Psoas muscle (tissue), 8 donors: ENCODE data around the gene ATP5F1D. TPM values are rescaled to one million over a fixed set of nuclear protein-coding genes. Genes with fewer than 3 reads are reported as not detected.

Experiments used
- ATAC-seq, 4 donors: fragments of 200-7000 bp; cut with Tn5 transposase; one replicate each; pipeline ENCODE4 v1.9.1; 2020; ENCODE audit warnings: moderate library complexity in 3 of 4, mild to moderate bottlenecking in 2 of 4
- DNase-seq, 2 donors: peaks; one replicate each; pipeline ENCODE4 v3.0.0-alpha.2; 2020
- H3K27ac ChIP-seq: fragments of 200-600 bp; one replicate; pipeline ENCODE4 v1.8.0; 2022
- H3K27me3 ChIP-seq, 3 donors: fragments of 200-600 bp in 1 of 3; one replicate each; pipeline versions ENCODE4 v1.6.1 to v1.8.0; 2013 to 2022; ENCODE audit warnings: low read length in 2 of 3, mild to moderate bottlenecking in 2 of 3, moderate library complexity in 1 of 3; ENCODE audit not compliant: insufficient read depth in 3 of 3
- H3K36me3 ChIP-seq, 2 donors: fragments of 200-600 bp in 1 of 2; one replicate each; pipeline versions ENCODE4 v1.6.1 to v1.8.0; 2013 to 2022; ENCODE audit warnings: low read depth in 1 of 2, mild to moderate bottlenecking in 1 of 2, moderate library complexity in 1 of 2; ENCODE audit not compliant: insufficient read depth in 1 of 2
- H3K4me1 ChIP-seq: fragments of 200-600 bp; one replicate; pipeline ENCODE4 v1.8.0; 2022
- H3K4me3 ChIP-seq: fragments of 200-600 bp; one replicate; pipeline ENCODE4 v1.8.0; 2022; ENCODE audit warnings: mild to moderate bottlenecking
- H3K9me3 ChIP-seq: fragments of 200-600 bp; one replicate; pipeline ENCODE4 v1.8.0; 2022
- CTCF ChIP-seq: fragments of 200-600 bp; IDR thresholded peaks from one replicate; pipeline ENCODE4 v1.8.0; 2022; ENCODE audit warnings: antibody characterized with exemption
- WGBS, 3 donors: extraction: QIAGEN DNeasy Blood & Tissue Kit; methylation state at CpG; one replicate each; pipeline versions ENCODE4 v1.1.6 to v1.1.7; 2013; 5-methylcytosine and 5-hydroxymethylcytosine counted together
- intact Hi-C, 2 donors: fragments of 100-400 bp; cut with DNase I; formaldehyde crosslinking; loops; one replicate each; pipeline versions ENCODE4 v1.11.0 to v1.14.2; 2022
- polyA plus RNA-seq, 3 donors: library from polyadenylated mRNA; stranded (reverse); fragments of 200-250 nt; gene quantifications; one replicate each; pipeline ENCODE4 v1.2.3, GENCODE V29; 2013
- total RNA-seq, 4 donors: library from RNA; stranded (reverse); fragmentation: NEBNext Ultra II Directional in 2 of 4; extraction: Animal tissue kit (Norgen Biotek cat#: 25700) in 2 of 4; gene quantifications; one replicate each; pipeline versions ENCODE4 v1.2.1 to v1.2.4, GENCODE V29; 2021 to 2023
- donor health status: healthy with polysubstance abuse.
- donor health status: DM: no; HTN: no; CAD: no; lungs with moderate emphysema.
- donor health status: Bipolar disorder and iron deficiency.
- donor health status: healthy.
- donor health status: DM: yes; HTN: yes; CAD: no.
- donor health status: DM: no; HTN: no; CAD: no.
- donor health status: DM: no; HTN: no; CAD: no.
- donor health status: DM: yes; HTN: yes; CAD: no.

ATP5F1D gene
- total and polyA plus RNA-seq, 7 donors = 310 to 858 (median 509) TPM

DNA sequence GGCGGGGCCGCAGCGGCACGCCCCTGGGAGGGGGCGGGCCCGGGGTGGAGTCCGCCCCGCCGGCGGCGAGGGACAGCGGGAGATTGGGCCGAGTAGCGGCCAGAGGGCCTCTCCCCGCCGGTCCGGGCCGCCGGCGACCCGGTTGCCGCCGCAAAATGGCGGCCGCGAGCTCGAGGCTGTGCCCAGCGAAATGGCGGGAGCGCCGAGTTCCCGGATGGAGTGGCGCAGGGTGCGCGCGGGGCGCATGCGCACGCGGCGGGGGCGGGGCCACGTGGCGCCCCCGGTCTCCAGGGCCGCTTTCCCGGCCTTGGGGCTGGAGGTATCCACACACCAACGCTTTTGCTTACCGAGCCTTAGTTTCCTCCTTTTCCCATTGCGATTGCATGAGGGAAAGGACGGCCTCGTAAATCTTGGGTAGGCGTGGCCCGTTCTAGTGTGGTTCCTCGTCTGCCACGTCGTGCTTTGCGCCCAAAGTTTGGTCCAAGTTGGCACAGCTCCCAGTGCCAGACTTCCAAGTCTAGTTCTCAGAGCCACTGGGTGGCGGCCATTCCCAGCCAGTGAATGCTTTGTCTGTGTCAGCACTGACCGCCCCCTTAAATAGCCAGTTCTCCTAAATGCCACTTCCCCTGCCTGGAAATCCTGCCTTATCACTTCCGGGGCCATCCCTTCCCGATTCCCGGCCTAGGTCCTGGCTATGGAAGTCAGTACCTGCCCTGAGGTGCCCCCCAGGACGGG lies 28.1 kb downstream of the ATP5F1D start:
- Histone ChIP-seq H3K36me3 (peaks cover 8 to 45% of the 10 kb centered on the region in 2 donors), H3K9me3 (no peaks in the 10 kb centered on the region), H3K27ac (peak overlapping the region; percentile 99), H3K4me3 (peak overlapping the region; percentile 87), H3K4me1 (peaks cover 72% of the 10 kb centered on the region), H3K27me3 (no peaks in the 10 kb centered on the region)
- no peak for TF ChIP-seq CTCF
- DNase-seq (peak; percentile 89 to 96), ATAC-seq (peak; percentile 42 to 55 (median 48))
- intact Hi-C loops = loop anchor here in 1 of 2 donors (10.0 kb wide), 1 partner anchor 145 kb away; no protein-coding TSS in a partner anchor
- 0 to 1% (median 1%) methylated on average over 44 to 64 of the region's 64 CpGs for WGBS, 3 donors

- peaks cover 78% of the 10 kb centered on the region for H3K4me1 ChIP-seq
- peak overlapping the region; percentile 87 for H3K4me3 ChIP-seq
- peak overlapping the region; percentile 99 for H3K27ac ChIP-seq
- TF ChIP-seq CTCF = no peak
- ATAC-seq = peak; percentile 5 to 28 (median 18)
- H3K36me3 ChIP-seq = peaks cover 8 to 51% of the 10 kb centered on the region in 2 donors
- intact Hi-C loops = loop anchor here in 1 of 2 donors (10.0 kb wide), 1 partner anchor 144 kb away; no protein-coding TSS in a partner anchor
- H3K27me3 ChIP-seq = no peaks in the 10 kb centered on the region
- peak; percentile 56 to 80 for DNase-seq
- WGBS, 3 donors = 15 to 21% (median 18%) methylated on average over 8 of the region's 8 CpGs
- H3K9me3 ChIP-seq = no peaks in the 10 kb centered on the region
Measured at GRCh38 chr19:1270213-1270853, 28.8 kb downstream of the ATP5F1D start.

GRCh38 chr19:1270854-1271527 lies 29.4 kb downstream of the ATP5F1D start:
- peaks cover 75% of the 10 kb centered on the region for H3K4me1 ChIP-seq
- TF ChIP-seq CTCF = no peak
- intact Hi-C loops = loop anchor here in 1 of 2 donors (10.0 kb wide), 1 partner anchor 144 kb away; no protein-coding TSS in a partner anchor
- ATAC-seq = no peak
- H3K9me3 ChIP-seq = no peaks in the 10 kb centered on the region
- peaks cover 8 to 51% of the 10 kb centered on the region in 2 donors for H3K36me3 ChIP-seq
- no peak for DNase-seq
- peak overlapping the region; percentile 87 for H3K4me3 ChIP-seq
- H3K27me3 ChIP-seq = no peaks in the 10 kb centered on the region
- peak overlapping the region; percentile 99 for H3K27ac ChIP-seq
- WGBS, 3 donors = 42 to 67% (median 46%) methylated on average over 25 to 26 of the region's 26 CpGs

DNA sequence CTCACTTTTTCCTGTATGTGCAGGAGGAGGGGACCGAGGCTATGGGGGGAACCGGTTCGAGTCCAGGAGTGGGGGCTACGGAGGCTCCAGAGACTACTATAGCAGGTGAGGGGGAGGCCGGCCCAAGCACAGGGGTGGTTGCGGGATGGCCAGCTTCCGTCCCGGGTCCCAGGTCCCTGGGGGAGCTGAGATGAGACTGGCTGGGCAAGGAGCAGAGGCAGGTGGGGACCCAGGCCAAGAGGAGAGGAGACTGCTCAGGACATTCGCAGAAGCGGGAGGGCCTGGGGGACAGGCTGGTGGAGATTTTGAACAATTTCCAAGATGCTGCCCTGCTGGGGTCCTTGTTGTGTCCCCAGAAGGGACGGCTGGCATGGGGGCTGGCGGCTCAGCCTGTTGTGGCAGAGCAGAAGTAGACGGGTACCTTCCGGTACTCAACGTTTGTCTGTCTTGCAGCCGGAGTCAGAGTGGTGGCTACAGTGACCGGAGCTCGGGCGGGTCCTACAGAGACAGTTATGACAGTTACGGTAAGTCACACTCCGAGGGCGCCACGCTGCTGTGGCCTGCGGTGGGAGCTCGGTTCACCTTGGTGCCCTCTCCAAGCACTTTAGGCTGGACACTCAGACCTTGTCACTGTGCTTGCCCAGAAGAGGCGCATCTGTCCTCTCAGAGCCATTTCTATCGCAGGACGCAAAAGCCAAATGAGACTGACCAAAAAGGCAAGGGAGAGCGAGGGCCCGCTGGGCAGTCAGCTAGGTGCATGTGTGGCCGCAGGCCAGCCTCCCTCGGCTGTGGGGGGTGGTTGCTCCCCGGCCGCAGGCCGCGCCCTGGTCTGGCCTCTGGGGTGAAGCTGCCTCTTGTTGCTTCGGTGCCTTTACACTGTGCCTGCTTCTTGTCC lies 30.2 kb downstream of the ATP5F1D start:
- no peak for ATAC-seq
- intact Hi-C loops = loop anchor here in 1 of 2 donors (10.0 kb wide), 1 partner anchor 143 kb away; no protein-coding TSS in a partner anchor
- H3K27ac ChIP-seq = peak overlapping the region; percentile 99

More for the DNA sequence above, 30.2 kb downstream of the ATP5F1D start:
- peaks cover 8 to 51% of the 10 kb centered on the region in 2 donors for H3K36me3 ChIP-seq
- H3K4me1 ChIP-seq = peaks cover 77% of the 10 kb centered on the region
- DNase-seq = peak; percentile 43 to 75
- TF ChIP-seq CTCF = no peak
- H3K9me3 ChIP-seq = no peaks in the 10 kb centered on the region
- peak overlapping the region; percentile 87 for H3K4me3 ChIP-seq
- no peaks in the 10 kb centered on the region for H3K27me3 ChIP-seq
- WGBS, 3 donors = 38 to 67% (median 41%) methylated on average over 34 to 37 of the region's 37 CpGs
